GM21717 (cell line): ENCODE measurements around the gene THRB.

Source experiments
- ATAC-seq: cut with Tn5 transposase; IDR thresholded peaks from one replicate; pipeline ENCODE4 v1.9.1; 2021; ENCODE audit warnings: mild to moderate bottlenecking, moderate library complexity; ENCODE audit not compliant: unreplicated experiment

The THRB gene

GRCh38 chr3:24513463-24513862 is 18.8 kb upstream of the THRB start:
- ATAC-seq = no peak

- ATAC-seq = no peak
Measured at GRCh38 chr3:24512564-24513197, 18.0 kb upstream of the THRB start.

- no peak for ATAC-seq
Measured at GRCh38 chr3:24510030-24510648, 15.5 kb upstream of the THRB start.

- ATAC-seq = no peak
Measured at GRCh38 chr3:24508423-24508839, 13.8 kb upstream of the THRB start.

- ATAC-seq = no peak
Measured at GRCh38 chr3:24507776-24508422, 13.2 kb upstream of the THRB start.

GRCh38 chr3:24506966-24507775 is 12.5 kb upstream of the THRB start:
- ATAC-seq = no peak

- no peak for ATAC-seq
Measured at GRCh38 chr3:24505691-24506550, 11.3 kb upstream of the THRB start.

GRCh38 chr3:24504772-24505171 is 10.1 kb upstream of the THRB start:
- ATAC-seq = no peak

- ATAC-seq = peak; percentile 88
Measured at GRCh38 chr3:24503616-24504113, 9.0 kb upstream of the THRB start.

- ATAC-seq = no peak
Measured at GRCh38 chr3:24502690-24503089, 8.0 kb upstream of the THRB start.

GRCh38 chr3:24500806-24501205 is 6.2 kb upstream of the THRB start:
- no peak for ATAC-seq

- ATAC-seq = no peak
Measured at GRCh38 chr3:24499991-24500390, 5.3 kb upstream of the THRB start.

- ATAC-seq = no peak
Measured at GRCh38 chr3:24498796-24499195, 4.1 kb upstream of the THRB start.

GRCh38 chr3:24498391-24498790 is 3.7 kb upstream of the THRB start:
- ATAC-seq = no peak

- no peak for ATAC-seq
Measured at GRCh38 chr3:24497942-24498341, 3.3 kb upstream of the THRB start.

GRCh38 chr3:24496529-24497482 is 2.2 kb upstream of the THRB start:
- no peak for ATAC-seq

- ATAC-seq = no peak
Measured at GRCh38 chr3:24495326-24495994, 810 bp upstream of the THRB start.

GRCh38 chr3:24493746-24494617 is 668 bp downstream of the THRB start:
- no peak for ATAC-seq
